Spleen (tissue), 7 donors: ENCODE measurements around the gene LSMEM2.

Experiments
- CTCF ChIP-seq, 11 experiments: fragments of 200-600 bp in 7 of 11; fragments of 450-650 bp in 4 of 11; sonication (generic) in 4 of 11; IDR thresholded peaks in 8 of 11; conservative IDR thresholded peaks in 3 of 11; 1 replicate in 7 of 11; 2 replicates in 4 of 11; pipeline versions ENCODE4 v1.4.0 to v1.8.0; 2016 to 2021; ENCODE audit warnings: antibody characterized with exemption in 11 of 11, inconsistent platforms in 4 of 11, mild to moderate bottlenecking in 1 of 11
- POLR2A ChIP-seq, 3 donors: fragments of 450-650 bp; IDR thresholded peaks; one replicate each; pipeline ENCODE4 v1.5.1; 2017; ENCODE audit warnings: antibody characterized with exemption in 3 of 3, mild to moderate bottlenecking in 1 of 3
- POLR2AphosphoS5 ChIP-seq, 3 donors: sonication (generic); formaldehyde crosslinking; IDR thresholded peaks; one replicate each; pipeline ENCODE4 v1.5.1; 2017; ENCODE audit warnings: antibody characterized with exemption in 3 of 3
- donor health status: DM: no; HTN: no; CAD: no; lungs with moderate emphysema.
- donor health status: DM: no; HTN: no; CAD: no.
- donor health status: DM: no; HTN: no; CAD: no.

- no peak for TF ChIP-seq CTCF (IDR thresholded peaks at IDR 0.05 in 8 of 11, conservative IDR thresholded peaks at IDR 0.05 in 3 of 11)
- no peak for TF ChIP-seq POLR2A (IDR thresholded peaks at IDR 0.05)
- TF ChIP-seq POLR2AphosphoS5 (IDR thresholded peaks at IDR 0.05), result no peak
These were observed 39.2 kb upstream of the LSMEM2 start for GRCh38 chr3:50239649-50240048.
